Stomach (tissue), 4 donors: ENCODE measurements around the gene LIMS2.

Experiments used
- CTCF ChIP-seq, 7 experiments: fragments of 450-650 bp in 4 of 7; fragments of 200-600 bp in 3 of 7; sonication (generic) in 3 of 7; IDR thresholded peaks; one replicate each; pipeline ENCODE4 v1.5.1; 2016 to 2019; ENCODE audit warnings: antibody characterized with exemption in 7 of 7, control low read depth in 2 of 7, mild to moderate bottlenecking in 1 of 7
- EP300 ChIP-seq: sonication (generic); formaldehyde crosslinking; IDR thresholded peaks from one replicate; pipeline ENCODE4 v1.6.1; 2017; ENCODE audit warnings: antibody characterized with exemption

GRCh38 chr2:127620866-127621265, 54.5 kb downstream of the LIMS2 start:
- TF ChIP-seq CTCF (IDR thresholded peaks at IDR 0.05) = no peak
- TF ChIP-seq EP300 = no peak
